Tibial nerve (tissue), 4 donors: ENCODE measurements around the gene HRAS.

Experiments
- EP300 ChIP-seq, 2 donors: sonication (generic); formaldehyde crosslinking; IDR thresholded peaks; one replicate each; pipeline ENCODE4 v1.6.1; 2017; ENCODE audit warnings: antibody characterized with exemption in 2 of 2, mild to moderate bottlenecking in 1 of 2
- TF ChIP-seq, protein P1 (sequence below), 5 experiments: fragments of 200-600 bp in 3 of 5; fragments of 450-650 bp in 2 of 5; sonication (generic) in 3 of 5; IDR thresholded peaks; one replicate each; pipeline ENCODE4 v1.5.1; 2016 to 2019; ENCODE audit warnings: antibody characterized with exemption in 5 of 5, mild to moderate bottlenecking in 3 of 5, moderate library complexity in 2 of 5

DNA sequence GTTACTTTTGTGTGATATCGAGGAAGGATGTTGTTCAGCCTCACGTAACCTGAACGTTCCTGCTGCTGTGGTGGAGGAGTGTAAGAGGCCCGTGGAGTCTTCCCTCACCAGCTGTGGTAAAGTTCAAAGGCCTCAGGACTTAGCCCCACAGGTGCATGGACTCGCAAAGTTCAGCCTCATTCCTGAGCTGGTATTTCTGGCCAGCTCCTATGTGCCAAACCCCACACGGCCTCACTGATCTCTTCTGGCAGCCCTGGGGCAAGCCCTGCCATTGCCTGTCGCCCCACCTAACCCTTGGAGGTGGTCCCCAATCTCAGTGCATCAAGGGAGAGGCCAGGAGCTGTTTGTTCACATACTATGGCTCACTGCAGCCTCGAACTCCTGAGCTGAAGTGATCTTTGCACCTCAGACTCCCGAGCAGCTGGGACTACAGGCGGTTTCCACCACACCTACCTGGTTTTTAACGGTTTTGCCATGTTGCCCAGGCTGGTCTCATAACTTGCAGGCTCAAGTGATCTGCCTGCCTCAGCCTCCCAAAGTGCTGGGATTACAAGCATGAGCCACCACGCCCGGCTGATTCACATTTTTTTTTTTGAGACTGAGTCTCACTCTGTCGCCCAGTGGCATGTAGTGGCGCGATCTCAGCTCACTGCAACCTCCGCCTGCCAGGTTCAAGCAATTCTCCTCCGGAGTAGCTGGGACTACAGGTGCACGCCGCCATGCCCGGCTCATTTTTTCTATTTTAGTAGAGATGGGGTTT is 43.1 kb upstream of the HRAS start:
- TF ChIP-seq, protein P1, sequence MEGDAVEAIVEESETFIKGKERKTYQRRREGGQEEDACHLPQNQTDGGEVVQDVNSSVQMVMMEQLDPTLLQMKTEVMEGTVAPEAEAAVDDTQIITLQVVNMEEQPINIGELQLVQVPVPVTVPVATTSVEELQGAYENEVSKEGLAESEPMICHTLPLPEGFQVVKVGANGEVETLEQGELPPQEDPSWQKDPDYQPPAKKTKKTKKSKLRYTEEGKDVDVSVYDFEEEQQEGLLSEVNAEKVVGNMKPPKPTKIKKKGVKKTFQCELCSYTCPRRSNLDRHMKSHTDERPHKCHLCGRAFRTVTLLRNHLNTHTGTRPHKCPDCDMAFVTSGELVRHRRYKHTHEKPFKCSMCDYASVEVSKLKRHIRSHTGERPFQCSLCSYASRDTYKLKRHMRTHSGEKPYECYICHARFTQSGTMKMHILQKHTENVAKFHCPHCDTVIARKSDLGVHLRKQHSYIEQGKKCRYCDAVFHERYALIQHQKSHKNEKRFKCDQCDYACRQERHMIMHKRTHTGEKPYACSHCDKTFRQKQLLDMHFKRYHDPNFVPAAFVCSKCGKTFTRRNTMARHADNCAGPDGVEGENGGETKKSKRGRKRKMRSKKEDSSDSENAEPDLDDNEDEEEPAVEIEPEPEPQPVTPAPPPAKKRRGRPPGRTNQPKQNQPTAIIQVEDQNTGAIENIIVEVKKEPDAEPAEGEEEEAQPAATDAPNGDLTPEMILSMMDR (IDR thresholded peaks at IDR 0.05), result no peak
- TF ChIP-seq EP300 (IDR thresholded peaks at IDR 0.05), result no peak
